CD8-positive, alpha-beta memory T cell (primary cell): ENCODE data around the gene CDH8. TPM values are rescaled to one million over a fixed set of nuclear protein-coding genes. Genes with fewer than 3 reads are reported as not detected.

Experiments used
- CTCF ChIA-PET: fragments of 350-600 bp; sonication (Branson Sonifier 250); formaldehyde crosslinking; loops from one replicate; lab custom pipeline; 2021; ENCODE audit warnings: antibody characterized with exemption; lab: Charles Lee
- POLR2A ChIA-PET: fragments of 350-600 bp; sonication (Branson Sonifier 250); formaldehyde crosslinking; loops from one replicate; lab custom pipeline; 2021; ENCODE audit warnings: antibody characterized with exemption; lab: Charles Lee
- DNase-seq, 5 donors: peaks; one replicate each; pipeline versions ENCODE4 v3.0.0 to v3.0.0-alpha.2; 2020 to 2022; ENCODE audit warnings: mixed read lengths in 1 of 5
- H3K27ac ChIP-seq: one replicate; pipeline ENCODE4 v1.7.0; 2013; ENCODE audit warnings: low read depth, mild to moderate bottlenecking, low read length, moderate library complexity
- H3K27me3 ChIP-seq: 2 replicates; pipeline ENCODE4 v1.7.0; 2013; ENCODE audit warnings: low read length, mild to moderate bottlenecking; ENCODE audit not compliant: insufficient read depth, poor library complexity, severe bottlenecking
- H3K36me3 ChIP-seq: 2 replicates; pipeline ENCODE4 v1.7.0; 2013; ENCODE audit warnings: mild to moderate bottlenecking, low read length, moderate library complexity; ENCODE audit not compliant: insufficient read depth
- H3K4me1 ChIP-seq: 2 replicates; pipeline ENCODE4 v1.7.0; 2013; ENCODE audit warnings: mild to moderate bottlenecking, low read length, moderate library complexity; ENCODE audit not compliant: insufficient read depth
- H3K4me3 ChIP-seq: 2 replicates; pipeline ENCODE4 v1.7.0; 2013; ENCODE audit warnings: mild to moderate bottlenecking, low read length
- H3K9me3 ChIP-seq: 2 replicates; pipeline ENCODE4 v1.7.0; 2013; ENCODE audit warnings: mild to moderate bottlenecking, low read length
- H3K27ac Mint-ChIP-seq, 8 donors: one replicate each; pipeline ENCODE4 v1.8.0; 2020 to 2021; ENCODE audit warnings: mixed read lengths in 8 of 8, mild to moderate bottlenecking in 6 of 8, inconsistent platforms in 3 of 8, moderate library complexity in 3 of 8
- H3K27me3 Mint-ChIP-seq, 2 donors: one replicate each; pipeline ENCODE4 v1.8.0; 2020 to 2021; ENCODE audit warnings: mixed read lengths in 2 of 2, mild to moderate bottlenecking in 1 of 2, moderate library complexity in 1 of 2
- H3K36me3 Mint-ChIP-seq, 3 donors: one replicate each; pipeline ENCODE4 v1.8.0; 2020 to 2021; ENCODE audit warnings: mixed read lengths in 3 of 3, inconsistent platforms in 1 of 3, mild to moderate bottlenecking in 1 of 3
- H3K4me1 Mint-ChIP-seq, 3 donors: one replicate each; pipeline ENCODE4 v1.8.0; 2020 to 2021; ENCODE audit warnings: mixed read lengths in 3 of 3, inconsistent platforms in 1 of 3, mild to moderate bottlenecking in 1 of 3
- H3K4me3 Mint-ChIP-seq, 7 donors: one replicate each; pipeline ENCODE4 v1.8.0; 2020 to 2021; ENCODE audit warnings: mixed read lengths in 7 of 7, mild to moderate bottlenecking in 6 of 7, moderate library complexity in 4 of 7, inconsistent platforms in 2 of 7
- H3K9me3 Mint-ChIP-seq, 5 donors: one replicate each; pipeline ENCODE4 v1.8.0; 2020 to 2022; ENCODE audit warnings: mixed read lengths in 5 of 5, mild to moderate bottlenecking in 3 of 5, moderate library complexity in 2 of 5, inconsistent platforms in 1 of 5
- polyA plus RNA-seq: library from polyadenylated mRNA; unstranded; fragments of 300-500 nt; fragmentation: Illumina TruSeq; gene quantifications from one replicate; pipeline ENCODE4 v1.2.3, GENCODE V29; 2021
- total RNA-seq, 2 experiments: library from RNA; stranded (reverse); gene quantifications; one replicate each; pipeline ENCODE4 v1.2.3, GENCODE V29; 2021

CDH8 gene
- total and polyA plus RNA-seq, 3 experiments from 2014 or later: not detected

DNA sequence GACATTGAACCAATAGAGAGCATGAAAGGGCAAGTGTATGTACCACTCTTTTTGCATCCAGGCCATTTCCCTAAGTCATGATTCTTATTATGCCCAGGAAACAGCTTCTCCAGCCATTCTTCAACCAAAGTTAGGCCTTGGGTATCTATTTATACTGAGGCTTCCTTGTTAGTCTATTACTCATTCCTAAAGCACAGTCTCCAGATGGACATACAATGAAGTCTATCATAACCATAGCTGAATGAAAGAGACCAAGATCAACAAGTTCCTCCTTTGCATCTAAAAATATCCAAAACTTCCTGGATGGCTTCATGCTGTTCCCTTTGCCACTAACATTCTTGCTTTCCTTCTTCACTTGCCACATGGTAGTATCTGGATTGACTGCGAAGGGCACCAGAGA is 265.9 kb downstream of the CDH8 start:
- Mint-ChIP-seq H3K27me3 (no peaks in the 10 kb centered on the region), H3K4me1 (no peaks in the 10 kb centered on the region), H3K9me3 (peaks cover 4 to 29% (median 21%) of the 10 kb centered on the region in 5 donors), H3K4me3 (no peak overlapping the region), H3K36me3 (peaks cover 0 to 1% (median 0%) of the 10 kb centered on the region in 3 donors), H3K27ac (no peak overlapping the region)
- DNase-seq: no peak
- Histone ChIP-seq H3K9me3 (no peaks in the 10 kb centered on the region), H3K27me3 (no peaks in the 10 kb centered on the region), H3K36me3 (no peaks in the 10 kb centered on the region), H3K27ac (no peak overlapping the region), H3K4me3 (no peak overlapping the region), H3K4me1 (no peaks in the 10 kb centered on the region)
- ChIA-PET CTCF (no interaction called here), POLR2A (no interaction called here)

DNA sequence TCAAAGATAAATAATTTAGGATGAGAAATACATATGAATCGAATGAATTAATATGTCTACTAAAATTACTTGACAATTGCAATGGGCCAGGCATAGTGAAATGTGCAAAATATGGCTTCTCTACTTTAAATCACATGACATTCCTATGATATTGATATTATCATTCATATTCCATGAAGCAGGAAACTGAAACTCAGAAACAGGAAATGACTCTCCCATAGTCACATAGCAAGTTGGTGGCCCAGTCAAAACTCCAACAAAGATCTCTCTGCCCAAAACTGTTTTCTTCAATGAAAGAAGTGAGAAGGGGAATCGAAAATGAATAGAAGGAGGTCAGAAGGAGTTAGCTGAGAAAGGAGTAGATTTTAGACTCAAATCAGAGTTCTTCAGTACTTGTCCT is 272.2 kb downstream of the CDH8 start:
- Histone ChIP-seq H3K9me3 (no peaks in the 10 kb centered on the region), H3K4me3 (no peak overlapping the region), H3K27me3 (no peaks in the 10 kb centered on the region), H3K27ac (no peak overlapping the region), H3K36me3 (no peaks in the 10 kb centered on the region), H3K4me1 (no peaks in the 10 kb centered on the region)
- H3K4me3 Mint-ChIP-seq: no peak overlapping the region
- ChIA-PET POLR2A (no interaction called here), CTCF (no interaction called here)
- H3K4me1 Mint-ChIP-seq: no peaks in the 10 kb centered on the region
- no peaks in the 10 kb centered on the region for H3K27me3 Mint-ChIP-seq
- H3K27ac Mint-ChIP-seq: no peak overlapping the region
- peaks cover 13 to 40% (median 25%) of the 10 kb centered on the region in 5 donors for H3K9me3 Mint-ChIP-seq
- no peak for DNase-seq
- H3K36me3 Mint-ChIP-seq: peaks cover 0 to 1% (median 0%) of the 10 kb centered on the region in 3 donors

DNA sequence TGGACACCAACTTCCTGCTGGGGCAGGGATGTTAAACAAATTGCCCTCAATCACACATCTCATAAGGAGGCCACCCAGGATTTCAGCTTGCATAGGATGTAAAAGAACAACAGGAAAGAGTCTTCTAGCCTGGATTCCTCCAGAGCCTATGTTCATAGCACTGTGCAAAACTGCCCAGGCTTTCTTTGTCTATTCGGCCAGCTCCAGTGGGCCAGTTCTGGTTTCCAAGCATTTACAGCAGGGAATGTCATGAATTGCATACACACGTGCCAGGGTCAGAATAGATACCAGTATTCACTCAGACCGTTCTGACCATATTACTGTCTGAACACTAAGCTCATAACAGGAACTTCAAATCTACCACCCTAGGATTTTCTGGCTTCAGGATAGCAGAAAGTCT is 273.2 kb downstream of the CDH8 start:
- H3K9me3 Mint-ChIP-seq: peaks cover 13 to 40% (median 30%) of the 10 kb centered on the region in 5 donors
- no peaks in the 10 kb centered on the region for H3K27me3 Mint-ChIP-seq

DNA sequence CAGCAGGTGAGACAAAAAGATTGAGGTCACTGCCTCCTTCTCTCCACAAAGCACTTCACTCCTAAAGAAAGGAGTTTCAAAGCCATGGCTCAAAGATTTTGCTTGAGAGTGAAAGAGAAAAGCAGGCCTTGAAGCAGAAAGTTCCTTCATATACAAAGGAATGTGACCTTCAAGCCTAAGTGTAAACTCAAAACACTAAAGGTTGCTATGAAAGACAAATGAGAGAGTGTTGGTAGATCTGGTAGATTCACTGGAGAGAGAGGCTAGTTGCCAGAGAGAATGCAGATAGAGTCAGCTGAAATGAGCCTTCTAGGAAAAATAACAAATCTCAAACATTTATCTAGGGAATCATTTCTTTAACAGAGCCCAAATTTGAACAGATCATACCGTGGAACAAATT is 305.2 kb downstream of the CDH8 start:
- H3K27ac Mint-ChIP-seq: no peak overlapping the region
- Histone ChIP-seq H3K27ac (no peak overlapping the region), H3K27me3 (no peaks in the 10 kb centered on the region), H3K4me3 (no peak overlapping the region), H3K4me1 (no peaks in the 10 kb centered on the region), H3K9me3 (no peaks in the 10 kb centered on the region), H3K36me3 (no peaks in the 10 kb centered on the region)
- DNase-seq: no peak
- H3K36me3 Mint-ChIP-seq: no peaks in the 10 kb centered on the region
- H3K4me3 Mint-ChIP-seq: no peak overlapping the region
- H3K27me3 Mint-ChIP-seq: no peaks in the 10 kb centered on the region
- POLR2A ChIA-PET: no interaction called here
- CTCF ChIA-PET: no interaction called here
- H3K4me1 Mint-ChIP-seq: no peaks in the 10 kb centered on the region
- H3K9me3 Mint-ChIP-seq: peaks cover 13 to 55% (median 26%) of the 10 kb centered on the region in 5 donors

More for the DNA sequence above, 273.2 kb downstream of the CDH8 start:
- POLR2A ChIA-PET: no interaction called here
- Mint-ChIP-seq H3K27ac (no peak overlapping the region), H3K36me3 (no peaks in the 10 kb centered on the region), H3K4me1 (no peaks in the 10 kb centered on the region), H3K4me3 (no peak overlapping the region)
- H3K4me1 ChIP-seq: no peaks in the 10 kb centered on the region
- CTCF ChIA-PET: no interaction called here
- H3K36me3 ChIP-seq: no peaks in the 10 kb centered on the region
- no peaks in the 10 kb centered on the region for H3K9me3 ChIP-seq
- H3K4me3 ChIP-seq: no peak overlapping the region
- H3K27me3 ChIP-seq: no peaks in the 10 kb centered on the region
- H3K27ac ChIP-seq: no peak overlapping the region
- no peak for DNase-seq

DNA sequence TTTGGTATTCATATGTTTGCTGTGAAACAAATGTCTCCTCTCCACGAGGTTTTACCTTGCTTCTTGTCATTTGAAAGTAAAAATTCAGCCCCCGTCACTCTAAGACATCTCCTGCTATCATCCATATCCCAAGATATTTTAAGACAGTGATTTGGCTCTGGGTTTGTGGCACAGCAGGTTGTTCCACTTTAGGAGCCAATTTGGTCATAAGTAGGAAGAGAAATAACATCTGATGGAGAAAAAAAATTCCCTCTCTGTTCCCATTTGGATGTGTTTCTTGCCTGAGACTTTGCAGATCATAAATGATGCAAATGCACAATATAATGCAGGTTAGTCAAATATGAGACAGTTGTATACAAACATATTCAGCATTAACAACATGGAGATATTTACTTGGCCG is 309.5 kb downstream of the CDH8 start:
- ChIA-PET CTCF (no interaction called here), POLR2A (no interaction called here)
- H3K27me3 ChIP-seq: no peaks in the 10 kb centered on the region
- H3K36me3 ChIP-seq: no peaks in the 10 kb centered on the region
- no peak for DNase-seq
- H3K27ac Mint-ChIP-seq: no peak overlapping the region
- H3K27me3 Mint-ChIP-seq: peaks cover 0 to 2% of the 10 kb centered on the region in 2 donors
- no peaks in the 10 kb centered on the region for H3K9me3 ChIP-seq
- H3K4me1 Mint-ChIP-seq: no peaks in the 10 kb centered on the region
- peaks cover 8 to 42% (median 15%) of the 10 kb centered on the region in 5 donors for H3K9me3 Mint-ChIP-seq
- H3K4me3 ChIP-seq: no peak overlapping the region
- H3K4me1 ChIP-seq: no peaks in the 10 kb centered on the region
- no peak overlapping the region for H3K27ac ChIP-seq
- no peak overlapping the region for H3K4me3 Mint-ChIP-seq
- no peaks in the 10 kb centered on the region for H3K36me3 Mint-ChIP-seq

DNA sequence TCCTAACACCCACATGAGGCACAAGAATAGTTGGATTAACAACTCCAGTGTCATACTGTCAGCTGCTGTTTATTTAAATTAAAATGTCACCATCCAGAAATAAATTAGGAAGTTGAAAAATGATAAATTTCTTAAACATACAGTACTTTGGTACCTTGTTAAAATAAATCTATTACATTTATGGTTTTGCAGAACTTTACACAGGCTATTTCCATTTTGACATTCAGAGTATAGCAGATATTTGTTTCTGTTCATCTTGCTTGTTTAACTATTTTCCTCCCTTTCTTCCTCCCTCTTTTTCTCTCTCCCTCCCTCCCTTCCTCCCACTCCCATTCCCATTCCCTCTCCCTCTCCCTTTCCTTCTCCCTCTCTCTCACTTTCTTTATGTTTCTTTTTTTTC is 310.1 kb downstream of the CDH8 start:
- no peaks in the 10 kb centered on the region for H3K4me1 Mint-ChIP-seq
- Histone ChIP-seq H3K4me1 (no peaks in the 10 kb centered on the region), H3K4me3 (no peak overlapping the region), H3K36me3 (no peaks in the 10 kb centered on the region), H3K9me3 (no peaks in the 10 kb centered on the region), H3K27me3 (no peaks in the 10 kb centered on the region), H3K27ac (no peak overlapping the region)
- ChIA-PET POLR2A (no interaction called here), CTCF (no interaction called here)
- DNase-seq: no peak
- H3K27me3 Mint-ChIP-seq: peaks cover 0 to 2% of the 10 kb centered on the region in 2 donors
- H3K36me3 Mint-ChIP-seq: no peaks in the 10 kb centered on the region
- no peak overlapping the region for H3K27ac Mint-ChIP-seq
- H3K9me3 Mint-ChIP-seq: peaks cover 8 to 39% (median 12%) of the 10 kb centered on the region in 5 donors
- no peak overlapping the region for H3K4me3 Mint-ChIP-seq

DNA sequence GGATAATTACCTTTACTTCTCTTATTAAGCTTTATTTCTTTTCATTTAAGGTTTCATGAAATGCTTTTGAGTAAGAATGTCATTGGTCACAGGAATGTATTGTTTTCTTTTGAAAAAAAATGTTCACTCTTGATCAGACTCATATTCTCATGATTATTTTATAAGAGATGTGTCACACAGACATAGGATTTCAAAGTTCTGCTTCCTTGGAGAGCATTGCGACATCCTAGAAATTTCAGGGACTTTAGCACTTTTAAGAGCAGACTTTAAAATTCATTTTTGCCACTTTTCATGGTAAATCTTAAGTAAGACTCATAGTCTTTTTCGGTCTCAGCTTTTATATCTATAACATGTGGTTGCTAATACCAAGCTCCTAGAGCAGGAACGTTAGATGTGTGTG is 314.7 kb downstream of the CDH8 start:
- Mint-ChIP-seq H3K27me3 (peaks cover 0 to 2% of the 10 kb centered on the region in 2 donors), H3K36me3 (no peaks in the 10 kb centered on the region), H3K4me3 (no peak overlapping the region), H3K9me3 (peaks cover 3 to 36% (median 13%) of the 10 kb centered on the region in 5 donors), H3K27ac (no peak overlapping the region), H3K4me1 (no peaks in the 10 kb centered on the region)
- Histone ChIP-seq H3K36me3 (no peaks in the 10 kb centered on the region), H3K27me3 (no peaks in the 10 kb centered on the region), H3K4me3 (no peak overlapping the region), H3K9me3 (no peaks in the 10 kb centered on the region), H3K27ac (no peak overlapping the region), H3K4me1 (no peaks in the 10 kb centered on the region)
- CTCF ChIA-PET: no interaction called here
- no peak for DNase-seq
- POLR2A ChIA-PET: no interaction called here

DNA sequence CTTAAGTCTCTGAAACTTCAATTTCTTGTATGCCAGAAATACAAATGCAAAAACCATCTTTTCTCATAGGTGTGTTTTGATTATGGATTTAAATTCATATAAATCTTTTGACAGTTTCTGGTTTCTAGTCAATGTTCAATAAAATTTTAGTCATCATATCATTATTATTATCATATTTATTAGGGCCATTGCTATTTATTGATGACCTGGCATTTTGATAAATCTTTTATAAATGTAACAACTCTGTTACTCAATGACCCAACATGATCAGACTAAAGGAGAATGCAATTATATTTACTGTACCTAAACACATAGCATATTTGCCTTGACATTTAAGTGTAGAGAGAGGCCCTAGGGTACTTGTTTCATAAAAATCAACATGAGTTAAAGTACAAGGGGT is 320.8 kb downstream of the CDH8 start:
- Histone ChIP-seq H3K4me3 (no peak overlapping the region), H3K36me3 (no peaks in the 10 kb centered on the region), H3K27ac (no peak overlapping the region), H3K4me1 (no peaks in the 10 kb centered on the region), H3K9me3 (no peaks in the 10 kb centered on the region), H3K27me3 (no peaks in the 10 kb centered on the region)
- Mint-ChIP-seq H3K27ac (no peak overlapping the region), H3K9me3 (peaks cover 0 to 61% (median 18%) of the 10 kb centered on the region in 5 donors), H3K4me1 (no peaks in the 10 kb centered on the region), H3K36me3 (no peaks in the 10 kb centered on the region), H3K27me3 (no peaks in the 10 kb centered on the region), H3K4me3 (no peak overlapping the region)
- CTCF ChIA-PET: no interaction called here
- POLR2A ChIA-PET: no interaction called here
- no peak for DNase-seq

DNA sequence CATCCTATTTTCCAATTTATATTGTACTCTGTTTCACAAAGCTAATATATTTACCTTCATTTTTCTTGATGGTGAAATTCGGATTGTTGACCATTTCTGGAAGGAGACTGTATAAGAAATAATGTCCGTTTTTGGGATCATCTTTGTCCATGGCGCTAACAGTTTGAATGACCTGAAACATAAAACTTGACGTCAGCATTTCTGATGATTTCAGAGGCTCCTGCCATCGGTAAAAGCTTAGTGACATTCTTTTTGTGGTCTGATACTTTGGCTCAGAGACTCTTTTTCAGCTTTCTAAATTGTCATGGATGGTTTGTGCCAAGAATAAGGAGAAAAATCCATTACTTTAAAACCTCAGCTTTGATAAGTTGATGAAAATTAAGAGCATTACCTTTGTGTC is 322.5 kb downstream of the CDH8 start:
- ChIA-PET POLR2A (no interaction called here), CTCF (no interaction called here)
- H3K36me3 ChIP-seq: no peaks in the 10 kb centered on the region
- Mint-ChIP-seq H3K9me3 (peaks cover 4 to 65% (median 13%) of the 10 kb centered on the region in 5 donors), H3K4me3 (no peak overlapping the region), H3K36me3 (no peaks in the 10 kb centered on the region), H3K27ac (no peak overlapping the region), H3K4me1 (no peaks in the 10 kb centered on the region), H3K27me3 (no peaks in the 10 kb centered on the region)
- H3K9me3 ChIP-seq: no peaks in the 10 kb centered on the region
- H3K4me1 ChIP-seq: no peaks in the 10 kb centered on the region
- no peak overlapping the region for H3K4me3 ChIP-seq
- DNase-seq: no peak
- no peak overlapping the region for H3K27ac ChIP-seq
- H3K27me3 ChIP-seq: no peaks in the 10 kb centered on the region
